ENCODE data around the gene PAFAH1B2. TPM values are rescaled to one million over a fixed set of nuclear protein-coding genes. Genes with fewer than 3 reads are reported as not detected.
A peak's percentile ranks its signal among the peaks of the same experiment; 100 is the strongest.

PAFAH1B2 gene
- total RNA-seq, 1 donor from 2014 or later: 203 TPM

DNA sequence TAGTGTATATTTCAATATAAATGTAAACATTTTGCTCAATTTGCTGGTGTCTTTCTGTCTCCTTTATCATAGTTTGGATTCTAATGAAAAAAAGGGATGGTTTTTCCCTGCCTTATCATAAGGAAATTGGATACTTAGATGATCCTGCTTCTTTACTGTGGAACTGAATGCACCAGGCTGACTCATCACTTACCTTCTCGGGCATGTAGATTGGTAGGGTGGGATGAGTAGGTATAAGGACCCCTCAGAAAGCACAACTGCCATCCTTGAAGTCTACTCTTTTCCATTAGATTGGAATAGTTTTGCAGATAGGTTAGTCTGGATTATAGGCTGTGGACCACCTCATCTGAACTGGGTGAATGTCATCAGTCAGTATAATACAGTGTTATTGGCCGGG lies 26.9 kb downstream of the PAFAH1B2 start:
- no peak for DNase-seq (ENCODE audit: low spot score)
- H3K27me3 ChIP-seq: no peaks in the 10 kb centered on the region
- H2AFZ ChIP-seq (replicated peaks): no peak overlapping the region
- TF ChIP-seq, protein P1, sequence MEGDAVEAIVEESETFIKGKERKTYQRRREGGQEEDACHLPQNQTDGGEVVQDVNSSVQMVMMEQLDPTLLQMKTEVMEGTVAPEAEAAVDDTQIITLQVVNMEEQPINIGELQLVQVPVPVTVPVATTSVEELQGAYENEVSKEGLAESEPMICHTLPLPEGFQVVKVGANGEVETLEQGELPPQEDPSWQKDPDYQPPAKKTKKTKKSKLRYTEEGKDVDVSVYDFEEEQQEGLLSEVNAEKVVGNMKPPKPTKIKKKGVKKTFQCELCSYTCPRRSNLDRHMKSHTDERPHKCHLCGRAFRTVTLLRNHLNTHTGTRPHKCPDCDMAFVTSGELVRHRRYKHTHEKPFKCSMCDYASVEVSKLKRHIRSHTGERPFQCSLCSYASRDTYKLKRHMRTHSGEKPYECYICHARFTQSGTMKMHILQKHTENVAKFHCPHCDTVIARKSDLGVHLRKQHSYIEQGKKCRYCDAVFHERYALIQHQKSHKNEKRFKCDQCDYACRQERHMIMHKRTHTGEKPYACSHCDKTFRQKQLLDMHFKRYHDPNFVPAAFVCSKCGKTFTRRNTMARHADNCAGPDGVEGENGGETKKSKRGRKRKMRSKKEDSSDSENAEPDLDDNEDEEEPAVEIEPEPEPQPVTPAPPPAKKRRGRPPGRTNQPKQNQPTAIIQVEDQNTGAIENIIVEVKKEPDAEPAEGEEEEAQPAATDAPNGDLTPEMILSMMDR (IDR thresholded peaks at IDR 0.05): no peak
- TF ChIP-seq EZH2phosphoT487 (IDR thresholded peaks at IDR 0.05) (no peak), EZH2 (IDR thresholded peaks at IDR 0.05) (no peak)
- H3K9me3 ChIP-seq (ENCODE audit: low read depth): no peaks in the 10 kb centered on the region
- no peak overlapping the region for H3K4me3 ChIP-seq
- H3K36me3 ChIP-seq: peaks cover 8% of the 10 kb centered on the region
- no peak overlapping the region for H3K4me3 Mint-ChIP-seq
- peaks cover 35% of the 10 kb centered on the region for H3K4me1 ChIP-seq
- H3K4me2 ChIP-seq: no peak overlapping the region
- peaks cover 48% of the 10 kb centered on the region for H3F3A ChIP-seq (ENCODE audit: low read depth)
- H3K36me3 Mint-ChIP-seq: peaks cover 5% of the 10 kb centered on the region
- peaks cover 17% of the 10 kb centered on the region for H3K4me1 Mint-ChIP-seq
- peaks cover 9% of the 10 kb centered on the region for H3K79me2 ChIP-seq (ENCODE audit: low read depth)
- peak overlapping the region; percentile 21 for H3K27ac Mint-ChIP-seq
- peaks cover 58% of the 10 kb centered on the region for H4K20me1 ChIP-seq (ENCODE audit: low read depth)
- no peak overlapping the region for H3K9ac ChIP-seq
- peak overlapping the region; percentile 85 for H3K27ac ChIP-seq
- H3K27me3 Mint-ChIP-seq (ENCODE audit: insufficient read depth, low read depth): peaks cover 5% of the 10 kb centered on the region
- no peaks in the 10 kb centered on the region for H3K9me3 Mint-ChIP-seq

DNA sequence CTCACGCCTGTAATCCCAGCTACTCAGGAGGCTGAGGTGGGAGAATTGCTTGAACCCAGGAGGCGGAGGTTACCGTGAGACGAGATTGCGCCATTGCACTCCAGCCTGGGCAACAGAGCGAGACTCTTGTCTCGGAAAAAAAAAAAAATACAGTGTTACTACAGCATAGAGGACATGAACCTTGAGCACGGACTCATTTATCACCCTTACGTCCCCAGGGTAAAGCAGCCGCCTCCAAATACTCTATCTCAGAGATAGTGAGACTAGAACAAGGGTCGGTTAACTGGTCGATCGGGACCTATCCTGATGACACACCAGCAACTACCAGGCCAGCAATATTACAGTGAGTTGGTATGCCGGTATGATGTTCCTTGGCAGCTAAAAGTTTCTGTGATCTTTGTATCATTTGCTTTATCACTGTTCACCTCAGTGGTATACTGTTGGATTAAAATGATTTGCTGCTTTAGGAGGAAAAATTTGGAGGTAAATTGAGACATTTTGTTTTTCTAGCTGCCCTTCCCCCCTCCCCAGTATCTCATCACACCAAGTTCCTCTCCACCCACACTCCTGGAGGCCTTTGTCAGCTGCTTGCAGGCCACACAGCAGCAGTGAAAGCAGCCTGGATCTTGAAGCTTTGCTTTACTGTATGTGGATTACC lies 27.4 kb downstream of the PAFAH1B2 start:
- Histone ChIP-seq H3K4me1 (peaks cover 35% of the 10 kb centered on the region), H3K36me3 (peaks cover 8% of the 10 kb centered on the region), H2AFZ (replicated peaks) (no peak overlapping the region), H3K27me3 (no peaks in the 10 kb centered on the region), H3K79me2 (ENCODE audit: low read depth) (peaks cover 9% of the 10 kb centered on the region), H3K9ac (no peak overlapping the region), H3F3A (ENCODE audit: low read depth) (peaks cover 48% of the 10 kb centered on the region), H3K9me3 (ENCODE audit: low read depth) (no peaks in the 10 kb centered on the region), H3K4me2 (peak overlapping the region; percentile 64), H3K27ac (peak overlapping the region; percentile 85), H4K20me1 (ENCODE audit: low read depth) (peaks cover 52% of the 10 kb centered on the region), H3K4me3 (no peak overlapping the region)
- peak; percentile 46 for DNase-seq (ENCODE audit: low spot score)
- Mint-ChIP-seq H3K4me1 (peaks cover 17% of the 10 kb centered on the region), H3K4me3 (peak overlapping the region; percentile 3), H3K9me3 (no peaks in the 10 kb centered on the region), H3K27ac (peak overlapping the region; percentile 21), H3K36me3 (peaks cover 5% of the 10 kb centered on the region), H3K27me3 (ENCODE audit: insufficient read depth, low read depth) (peaks cover 5% of the 10 kb centered on the region)
- TF ChIP-seq EZH2phosphoT487 (IDR thresholded peaks at IDR 0.05) (no peak), EZH2 (IDR thresholded peaks at IDR 0.05) (no peak)
- TF ChIP-seq, protein P1 (IDR thresholded peaks at IDR 0.05): no peak

DNA sequence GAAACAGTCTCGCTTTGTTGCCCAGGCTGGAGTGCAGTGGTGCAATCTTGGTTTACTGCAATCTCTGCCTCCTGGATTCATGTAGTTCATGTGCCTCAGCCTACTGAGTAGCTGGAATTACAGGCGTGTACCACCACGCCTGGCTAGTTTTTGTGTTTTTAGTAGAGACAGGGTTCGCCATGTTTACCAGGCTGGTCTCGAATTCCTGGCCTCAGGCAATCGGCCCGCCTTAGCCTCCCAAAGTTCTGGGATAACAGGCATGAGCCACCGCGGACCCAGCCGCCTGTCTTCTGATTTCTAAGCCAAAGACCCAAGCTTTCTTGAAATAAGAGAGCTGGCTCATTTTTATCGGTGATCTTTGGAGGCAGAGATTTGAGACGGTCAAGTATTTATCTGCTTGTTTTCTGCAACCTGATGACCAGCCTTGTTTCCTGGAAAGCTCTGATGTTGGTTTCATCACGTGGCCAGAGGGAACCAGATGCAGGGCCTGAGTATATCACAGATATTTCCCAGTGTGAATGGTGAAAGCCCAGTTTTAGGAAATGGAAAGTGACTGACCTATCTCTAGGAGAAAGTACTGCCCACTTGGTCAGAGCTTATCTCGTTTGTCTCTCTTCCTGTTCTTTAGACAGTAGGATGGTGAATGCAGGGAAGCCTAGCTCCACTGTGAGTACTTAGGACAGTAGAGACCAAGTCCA lies 28.8 kb downstream of the PAFAH1B2 start:
- no peaks in the 10 kb centered on the region for H3K9me3 ChIP-seq (ENCODE audit: low read depth)
- peaks cover 5% of the 10 kb centered on the region for H3K36me3 Mint-ChIP-seq
- peak overlapping the region; percentile 3 for H3K9ac ChIP-seq
- no peak overlapping the region for H2AFZ ChIP-seq (replicated peaks)
- H3K36me3 ChIP-seq: peaks cover 2% of the 10 kb centered on the region
- H3K4me1 Mint-ChIP-seq: peaks cover 20% of the 10 kb centered on the region
- no peak overlapping the region for H3K27ac Mint-ChIP-seq
- DNase-seq (ENCODE audit: low spot score): no peak
- TF ChIP-seq, protein P1 (IDR thresholded peaks at IDR 0.05): no peak
- TF ChIP-seq EZH2phosphoT487 (IDR thresholded peaks at IDR 0.05): no peak
- no peak for TF ChIP-seq EZH2 (IDR thresholded peaks at IDR 0.05)
- H3K4me3 Mint-ChIP-seq: no peak overlapping the region
- no peak overlapping the region for H3K4me2 ChIP-seq
- H3K9me3 Mint-ChIP-seq: no peaks in the 10 kb centered on the region
- peak overlapping the region; percentile 57 for H3K27ac ChIP-seq
- peaks cover 35% of the 10 kb centered on the region for H3K4me1 ChIP-seq
- H3K27me3 Mint-ChIP-seq (ENCODE audit: insufficient read depth, low read depth): peaks cover 5% of the 10 kb centered on the region
- H4K20me1 ChIP-seq (ENCODE audit: low read depth): peaks cover 41% of the 10 kb centered on the region
- peaks cover 9% of the 10 kb centered on the region for H3K79me2 ChIP-seq (ENCODE audit: low read depth)
- H3F3A ChIP-seq (ENCODE audit: low read depth): peaks cover 48% of the 10 kb centered on the region
- H3K27me3 ChIP-seq: no peaks in the 10 kb centered on the region
- H3K4me3 ChIP-seq: no peak overlapping the region
